ENCODE data around the gene CIAO2B. TPM values are rescaled to one million over a fixed set of nuclear protein-coding genes. Genes with fewer than 3 reads are reported as not detected.

Gene CIAO2B
- total and polyA plus RNA-seq, 2 donors (not counting 3 experiments of a cell fraction or from before 2014, with no cell fraction given), result 78.7 to 314 TPM

- no TSS peak for BruUV-seq (replicated peaks)
- Histone ChIP-seq H4K20me1 (replicated peaks; ENCODE audit: control insufficient read depth, extremely low read depth, insufficient read depth, low read length) (no peaks in the 10 kb centered on the region), H3K27ac (ENCODE audit: insufficient read depth, low read depth, low read length) (no peak overlapping the region), H3K4me3 (replicated peaks in 1 of 3; ENCODE audit: insufficient read depth in 1 of 3, low read depth in 1 of 3, low read length in 3 of 3) (no peak overlapping the region), H3K79me2 (ENCODE audit: control insufficient read depth, insufficient read depth, low read length) (peaks cover 20% of the 10 kb centered on the region), H3K36me3 (ENCODE audit: control insufficient read depth in 2 of 2, extremely low read depth in 1 of 2, insufficient read depth in 2 of 2, low read length in 2 of 2) (peaks cover 0 to 16% of the 10 kb centered on the region in 2 experiments), H3K9me1 (replicated peaks; ENCODE audit: control insufficient read depth, extremely low read depth, insufficient read depth, low read length) (no peaks in the 10 kb centered on the region), H3K9ac (replicated peaks; ENCODE audit: extremely low read depth, insufficient read depth, low read length) (no peak overlapping the region), H3K9me3 (replicated peaks; ENCODE audit: control insufficient read depth, insufficient read depth, low read length) (no peaks in the 10 kb centered on the region), H3K4me1 (ENCODE audit: control insufficient read depth, extremely low read depth, insufficient read depth, low read length) (peaks cover 7% of the 10 kb centered on the region), H3K4me2 (ENCODE audit: insufficient read depth, low read length) (no peak overlapping the region), H2AFZ (ENCODE audit: low read depth, low read length) (no peak overlapping the region), H3K27me3 (ENCODE audit: control insufficient read depth in 2 of 2, insufficient read depth in 2 of 2, low read length in 2 of 2) (no peaks in the 10 kb centered on the region)
- DNase-seq (ENCODE audit: low read depth, low spot score) (no peak), FAIRE-seq (no peak)
- ChIA-PET CTCF (interaction anchor here (0.7 to 1.5 kb wide), 5 partner anchors 9 to 42 kb away, joined by 3 to 4 read pairs (median 3); no protein-coding TSS in a partner anchor), POLR2A (no interaction called here)
- TF ChIP-seq POLR2AphosphoS5 (IDR thresholded peaks at IDR 0.05; ENCODE audit: insufficient read depth, low read depth, low read length) (no peak), MAX (IDR thresholded peaks at IDR 0.05; ENCODE audit: insufficient read depth, insufficient read length) (no peak), FOS (IDR thresholded peaks at IDR 0.05; ENCODE audit: borderline replicate concordance, insufficient read depth, low read length) (no peak), MYC (IDR thresholded peaks at IDR 0.05; ENCODE audit: low read depth, low read length) (no peak), JUN (IDR thresholded peaks at IDR 0.05; ENCODE audit: borderline replicate concordance, insufficient read depth, insufficient read length, low read depth) (no peak), CTCF (IDR thresholded peaks at IDR 0.05; ENCODE audit: extremely low read depth in 1 of 2, insufficient read depth in 1 of 2, low read depth in 1 of 2, low read length in 2 of 2) (no peak), EZH2 (IDR thresholded peaks at IDR 0.05; ENCODE audit: borderline replicate concordance, low read depth, low read length, severe bottlenecking) (no peak), GATA2 (IDR thresholded peaks at IDR 0.05; ENCODE audit: insufficient read depth, insufficient read length, low read depth, low read length) (no peak), POLR2A (IDR thresholded peaks at IDR 0.05; ENCODE audit: low read depth, low read length) (no peak)
- dilution Hi-C loops (cut with MboI; ENCODE audit: extremely low pct_ligation_motif_present, low sequenced_read_pairs), result no loop called here
- intact Hi-C loops (cut with micrococcal nuclease), result no loop called here
These were observed 2.8 kb upstream of the CIAO2B start for GRCh38 chr16:66936889-66937554.
